DOHH2 (cell line): Measurements from ENCODE around the gene SLC25A33.

Experiments used
- H3F3A ChIP-seq: fragments of 200-600 bp; sonication (generic), shearing (Covaris generic); 2 replicates; pipeline ENCODE4 v1.6.0; 2016; ENCODE audit warnings: antibody characterized with exemption, mild to moderate bottlenecking; ENCODE audit not compliant: control insufficient read depth, insufficient read depth
- H3K27ac ChIP-seq: fragments of 200-600 bp; sonication (generic); 2 replicates; pipeline ENCODE4 v1.5.1; 2014; ENCODE audit warnings: low read depth, mild to moderate bottlenecking, low read length, moderate library complexity
- H3K27me3 ChIP-seq: fragments of 200-600 bp; sonication (generic); 2 replicates; pipeline ENCODE4 v1.6.1; 2014; ENCODE audit warnings: mild to moderate bottlenecking, low read length, mixed read lengths; ENCODE audit not compliant: control insufficient read depth
- H3K36me3 ChIP-seq: fragments of 200-600 bp; sonication (generic); 2 replicates; pipeline ENCODE4 v1.6.1; 2014; ENCODE audit warnings: mild to moderate bottlenecking, low read length, moderate library complexity, mixed read lengths; ENCODE audit not compliant: control insufficient read depth
- H3K4me1 ChIP-seq: fragments of 200-600 bp; sonication (generic); 2 replicates; pipeline ENCODE4 v1.6.1; 2014; ENCODE audit warnings: mild to moderate bottlenecking, low read length, mixed read lengths; ENCODE audit not compliant: control insufficient read depth
- H3K4me2 ChIP-seq: fragments of 200-600 bp; sonication (generic); 2 replicates; pipeline ENCODE4 v1.6.0; 2014; ENCODE audit warnings: mild to moderate bottlenecking, low read length, moderate library complexity
- H3K4me3 ChIP-seq: fragments of 200-600 bp; sonication (generic); 2 replicates; pipeline ENCODE4 v1.5.1; 2014; ENCODE audit warnings: mild to moderate bottlenecking, low read length, mixed read lengths
- H3K79me2 ChIP-seq: fragments of 200-600 bp; sonication (generic); 2 replicates; pipeline ENCODE4 v1.6.1; 2014; ENCODE audit warnings: mild to moderate bottlenecking, low read length, mixed read lengths; ENCODE audit not compliant: control insufficient read depth
- H3K9me2 ChIP-seq: fragments of 200-600 bp; sonication (generic); replicated peaks from 2 replicates; pipeline ENCODE4 v1.6.1; 2014; ENCODE audit warnings: mild to moderate bottlenecking, low read length, mixed read lengths; ENCODE audit not compliant: control insufficient read depth
- H3K9me3 ChIP-seq: fragments of 200-600 bp; sonication (generic); 2 replicates; pipeline ENCODE4 v1.6.1; 2014; ENCODE audit warnings: antibody characterized with exemption, low read length, mixed read lengths; ENCODE audit not compliant: control insufficient read depth, insufficient read depth
- H4K20me1 ChIP-seq: fragments of 200-600 bp; sonication (generic); 2 replicates; pipeline ENCODE4 v1.6.0; 2014; ENCODE audit warnings: low read depth, mild to moderate bottlenecking, antibody characterized with exemption, low read length, moderate library complexity; ENCODE audit not compliant: control insufficient read depth, insufficient read depth
- EZH2phosphoT487 ChIP-seq: fragments of 200-600 bp; sonication (generic); IDR thresholded peaks from 2 replicates; pipeline ENCODE4 v1.6.1; 2017; ENCODE audit warnings: borderline replicate concordance, mild to moderate bottlenecking, antibody characterized with exemption, low read length, moderate library complexity, mixed read lengths
- TF ChIP-seq, protein P1 (sequence below): fragments of 200-600 bp; sonication (generic); IDR thresholded peaks from one replicate; pipeline ENCODE4 v1.5.1; 2014; ENCODE audit warnings: antibody characterized with exemption, mild to moderate bottlenecking, low read depth, low read length; ENCODE audit not compliant: poor library complexity, severe bottlenecking

Gene SLC25A33

GRCh38 chr1:9606458-9606857, 67.2 kb downstream of the SLC25A33 start:
- Histone ChIP-seq H3K9me2 (no peaks in the 10 kb centered on the region), H3F3A (no peaks in the 10 kb centered on the region), H3K9me3 (no peaks in the 10 kb centered on the region), H3K79me2 (no peaks in the 10 kb centered on the region), H4K20me1 (no peaks in the 10 kb centered on the region), H3K36me3 (peaks cover 43% of the 10 kb centered on the region), H3K27me3 (no peaks in the 10 kb centered on the region), H3K4me3 (no peak overlapping the region), H3K27ac (no peak overlapping the region), H3K4me2 (no peak overlapping the region), H3K4me1 (no peaks in the 10 kb centered on the region)
- TF ChIP-seq EZH2phosphoT487: no peak
- TF ChIP-seq, protein P1, sequence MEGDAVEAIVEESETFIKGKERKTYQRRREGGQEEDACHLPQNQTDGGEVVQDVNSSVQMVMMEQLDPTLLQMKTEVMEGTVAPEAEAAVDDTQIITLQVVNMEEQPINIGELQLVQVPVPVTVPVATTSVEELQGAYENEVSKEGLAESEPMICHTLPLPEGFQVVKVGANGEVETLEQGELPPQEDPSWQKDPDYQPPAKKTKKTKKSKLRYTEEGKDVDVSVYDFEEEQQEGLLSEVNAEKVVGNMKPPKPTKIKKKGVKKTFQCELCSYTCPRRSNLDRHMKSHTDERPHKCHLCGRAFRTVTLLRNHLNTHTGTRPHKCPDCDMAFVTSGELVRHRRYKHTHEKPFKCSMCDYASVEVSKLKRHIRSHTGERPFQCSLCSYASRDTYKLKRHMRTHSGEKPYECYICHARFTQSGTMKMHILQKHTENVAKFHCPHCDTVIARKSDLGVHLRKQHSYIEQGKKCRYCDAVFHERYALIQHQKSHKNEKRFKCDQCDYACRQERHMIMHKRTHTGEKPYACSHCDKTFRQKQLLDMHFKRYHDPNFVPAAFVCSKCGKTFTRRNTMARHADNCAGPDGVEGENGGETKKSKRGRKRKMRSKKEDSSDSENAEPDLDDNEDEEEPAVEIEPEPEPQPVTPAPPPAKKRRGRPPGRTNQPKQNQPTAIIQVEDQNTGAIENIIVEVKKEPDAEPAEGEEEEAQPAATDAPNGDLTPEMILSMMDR: no peak

DNA sequence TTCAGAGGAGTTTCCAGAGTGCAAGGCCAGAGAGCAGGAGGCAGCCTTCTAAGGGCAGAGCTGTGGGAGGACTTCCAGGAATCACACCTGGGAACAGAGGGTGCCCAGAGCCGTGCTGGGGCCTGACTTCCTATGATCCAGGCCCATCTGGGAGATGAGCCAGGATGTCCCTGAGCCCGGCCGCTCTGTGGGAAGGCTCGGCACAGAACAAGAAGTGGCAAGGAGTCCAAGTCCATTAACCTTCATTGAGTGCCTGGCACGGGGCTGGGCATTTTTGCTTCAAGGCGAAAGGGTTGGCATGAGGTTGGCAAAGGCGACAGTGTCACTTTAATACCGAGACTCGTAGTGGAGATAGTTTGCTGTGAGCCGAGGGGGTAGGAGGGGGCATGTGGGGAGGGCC, 67.7 kb downstream of the SLC25A33 start:
- H3F3A ChIP-seq: no peaks in the 10 kb centered on the region
- no peak overlapping the region for H3K4me3 ChIP-seq
- no peak overlapping the region for H3K27ac ChIP-seq
- no peak for TF ChIP-seq EZH2phosphoT487
- TF ChIP-seq, protein P1: no peak
- no peaks in the 10 kb centered on the region for H4K20me1 ChIP-seq
- no peaks in the 10 kb centered on the region for H3K79me2 ChIP-seq
- H3K36me3 ChIP-seq: peaks cover 41% of the 10 kb centered on the region
- H3K27me3 ChIP-seq: no peaks in the 10 kb centered on the region
- H3K9me3 ChIP-seq: no peaks in the 10 kb centered on the region
- no peaks in the 10 kb centered on the region for H3K9me2 ChIP-seq
- H3K4me1 ChIP-seq: no peaks in the 10 kb centered on the region
- H3K4me2 ChIP-seq: no peak overlapping the region

- H3K4me1 ChIP-seq: no peaks in the 10 kb centered on the region
- H3K36me3 ChIP-seq: peaks cover 40% of the 10 kb centered on the region
- TF ChIP-seq EZH2phosphoT487: no peak
- TF ChIP-seq, protein P1: no peak
- H3K27ac ChIP-seq: no peak overlapping the region
- H3K4me3 ChIP-seq: no peak overlapping the region
- H3K27me3 ChIP-seq: no peaks in the 10 kb centered on the region
- H3K9me2 ChIP-seq: no peaks in the 10 kb centered on the region
- no peaks in the 10 kb centered on the region for H4K20me1 ChIP-seq
- no peaks in the 10 kb centered on the region for H3F3A ChIP-seq
- no peaks in the 10 kb centered on the region for H3K79me2 ChIP-seq
- H3K4me2 ChIP-seq: no peak overlapping the region
- no peaks in the 10 kb centered on the region for H3K9me3 ChIP-seq
These were observed 68.1 kb downstream of the SLC25A33 start for GRCh38 chr1:9607352-9607751.

DNA sequence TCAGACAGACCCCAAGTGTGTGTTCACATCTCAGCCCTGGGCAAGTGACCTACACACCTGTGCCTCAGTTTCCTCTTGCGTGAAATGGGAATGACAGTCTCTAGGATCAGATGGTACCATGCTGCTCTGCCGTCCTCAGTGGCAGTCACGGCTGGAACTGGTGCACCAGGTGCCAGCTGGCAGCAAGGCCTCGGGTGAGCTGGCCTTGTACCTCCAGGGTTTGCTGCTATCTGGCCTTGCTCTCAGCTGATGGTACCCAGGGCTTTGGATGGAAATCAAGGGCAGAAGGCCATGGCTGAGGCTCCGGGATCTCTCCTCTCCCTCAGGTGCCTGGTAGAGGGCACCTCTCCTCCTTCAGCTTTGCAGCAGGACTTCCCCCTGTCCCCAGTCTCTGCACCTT, 70.7 kb downstream of the SLC25A33 start:
- Histone ChIP-seq H3K4me3 (no peak overlapping the region), H3K79me2 (no peaks in the 10 kb centered on the region), H4K20me1 (no peaks in the 10 kb centered on the region), H3K27me3 (no peaks in the 10 kb centered on the region), H3K9me2 (no peaks in the 10 kb centered on the region), H3K9me3 (no peaks in the 10 kb centered on the region), H3K36me3 (peaks cover 30% of the 10 kb centered on the region), H3K4me1 (no peaks in the 10 kb centered on the region), H3K27ac (no peak overlapping the region), H3K4me2 (no peak overlapping the region), H3F3A (no peaks in the 10 kb centered on the region)
- TF ChIP-seq, protein P1: no peak
- no peak for TF ChIP-seq EZH2phosphoT487
